HG03565 (cell line): ENCODE data around the gene BRSK1.

Experiments
- ATAC-seq: cut with Tn5 transposase; IDR thresholded peaks from one replicate; pipeline ENCODE4 v1.9.1; 2021; ENCODE audit warnings: mild to moderate bottlenecking, moderate library complexity; ENCODE audit not compliant: unreplicated experiment

BRSK1 gene

GRCh38 chr19:55273978-55274707 is 9.7 kb upstream of the BRSK1 start:
- ATAC-seq = no peak

DNA sequence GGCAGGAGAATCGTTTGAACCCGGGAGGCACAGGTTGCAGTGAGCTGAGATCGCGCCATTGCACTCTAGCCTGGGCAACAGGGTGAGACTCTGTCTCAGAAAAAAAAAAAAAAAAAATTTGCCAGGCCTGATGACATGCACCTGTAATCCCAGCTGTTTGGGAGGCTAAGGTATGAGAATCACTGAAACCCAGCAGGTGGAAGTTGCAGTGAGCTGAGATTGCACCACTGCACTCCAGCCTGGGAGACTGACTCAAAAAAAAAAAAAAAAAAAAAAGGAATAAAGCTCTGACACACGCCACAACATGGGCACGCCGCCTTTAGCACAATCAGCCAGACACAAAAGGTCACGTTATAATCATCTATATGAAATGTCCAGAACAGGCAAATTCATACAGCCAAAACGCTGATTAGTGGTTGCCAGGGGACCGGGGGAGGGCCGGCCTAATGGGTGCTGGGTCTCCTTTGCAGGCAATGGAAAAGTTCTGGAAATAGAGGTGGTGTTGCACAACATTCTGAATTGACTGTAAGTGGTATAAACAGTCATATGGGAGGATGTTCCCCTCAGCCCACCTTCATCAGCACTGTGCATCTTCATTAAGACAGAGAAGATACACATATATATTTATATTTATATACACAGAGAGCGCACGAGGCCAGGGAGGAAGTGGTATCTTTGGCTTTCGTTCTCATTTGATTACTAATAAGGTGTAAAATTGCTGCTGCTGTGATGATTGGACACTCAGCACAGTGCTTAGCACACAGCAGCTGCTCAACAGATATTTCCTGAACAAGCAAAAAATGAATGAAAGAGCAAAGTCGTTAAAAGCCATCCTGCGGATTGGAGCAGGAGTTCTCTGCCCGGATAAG is 7.7 kb upstream of the BRSK1 start:
- ATAC-seq = peak; percentile 35

GRCh38 chr19:55276720-55277430 is 6.9 kb upstream of the BRSK1 start:
- ATAC-seq = peak; percentile 13

- ATAC-seq = no peak
Observed at GRCh38 chr19:55277494-55277893, 6.3 kb upstream of the BRSK1 start.

- no peak for ATAC-seq
Observed at GRCh38 chr19:55278391-55279135, 5.2 kb upstream of the BRSK1 start.

GRCh38 chr19:55279340-55279739 is 4.5 kb upstream of the BRSK1 start:
- ATAC-seq = no peak

- peak; percentile 40 for ATAC-seq
Observed at GRCh38 chr19:55279770-55280643, 3.8 kb upstream of the BRSK1 start, which contains the start of gene HSPBP1. Gene HSPBP1, minus strand, starts transcription at chr19:55280110. Its CDS starts 502 bp downstream, at chr19:55279608.

DNA sequence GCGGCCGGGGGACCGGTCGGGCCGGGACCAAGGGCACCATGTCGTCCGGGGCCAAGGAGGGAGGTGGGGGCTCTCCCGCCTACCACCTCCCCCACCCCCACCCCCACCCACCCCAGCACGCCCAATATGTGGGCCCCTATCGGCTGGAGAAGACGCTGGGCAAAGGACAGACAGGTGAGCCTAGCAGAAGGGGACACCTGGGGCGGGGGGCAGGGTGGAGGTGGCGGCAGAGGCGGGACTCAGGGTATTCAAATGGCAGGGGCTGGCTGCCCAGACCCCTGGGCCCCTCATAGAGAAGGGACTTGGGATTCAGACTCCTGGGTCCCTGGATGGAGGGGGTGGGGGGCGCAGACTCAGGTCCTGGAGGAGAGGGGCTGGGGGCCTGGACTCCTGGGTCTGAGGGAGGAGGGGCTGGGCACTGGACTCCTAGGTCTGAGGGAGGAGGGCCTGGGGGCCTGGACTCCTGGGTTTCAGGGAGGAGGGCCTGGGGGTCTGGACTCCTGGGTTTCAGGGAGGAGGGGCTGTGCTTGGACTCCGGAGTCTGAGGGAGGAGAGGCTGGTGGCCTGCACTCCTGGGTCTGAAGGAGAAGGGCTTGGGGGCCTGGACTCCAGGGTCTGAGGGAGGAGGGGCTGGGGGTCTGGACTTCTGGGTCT is 735 bp downstream of the BRSK1 start:
- ATAC-seq = no peak

GRCh38 chr19:55285229-55285890 is 1.6 kb downstream of the BRSK1 start:
- no peak for ATAC-seq

DNA sequence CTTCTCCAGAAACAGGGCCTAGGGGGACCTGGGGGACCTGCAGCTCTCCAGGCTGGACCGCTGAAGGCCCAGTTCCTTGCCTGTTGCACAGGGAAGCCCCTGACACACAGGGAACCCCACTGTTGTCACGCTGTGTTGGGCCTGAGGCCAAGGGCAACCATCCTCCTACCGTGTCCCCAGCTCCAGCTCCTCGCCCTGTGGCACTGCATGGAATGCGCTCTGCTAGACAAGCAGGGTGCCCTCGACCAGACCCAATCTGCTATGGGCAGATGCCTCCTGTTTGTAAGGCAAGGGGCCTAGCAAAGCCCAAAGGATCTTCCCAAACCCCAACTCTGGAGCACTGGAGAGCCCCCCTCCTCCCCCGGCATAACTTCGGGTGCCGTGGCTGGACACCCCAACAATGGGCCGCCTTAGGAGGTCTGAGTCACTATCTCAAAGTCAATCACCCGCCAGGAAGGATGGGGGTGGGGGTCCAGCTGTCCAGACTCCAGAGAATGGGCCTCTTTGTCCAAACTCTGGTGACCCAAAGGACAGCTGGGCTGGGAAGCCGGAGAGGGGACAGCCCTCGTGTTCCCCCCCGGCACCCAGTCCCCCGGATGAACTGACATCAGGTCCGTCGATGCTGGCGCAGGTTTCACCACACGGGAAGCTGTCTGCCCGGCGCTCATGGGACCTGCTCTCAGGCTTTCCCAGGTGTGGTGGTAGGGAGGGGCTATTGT is 3.7 kb downstream of the BRSK1 start:
- ATAC-seq = no peak

GRCh38 chr19:55289117-55289796 is 5.5 kb downstream of the BRSK1 start:
- no peak for ATAC-seq

- ATAC-seq = no peak
Observed at GRCh38 chr19:55297267-55297666, 13.5 kb downstream of the BRSK1 start.

DNA sequence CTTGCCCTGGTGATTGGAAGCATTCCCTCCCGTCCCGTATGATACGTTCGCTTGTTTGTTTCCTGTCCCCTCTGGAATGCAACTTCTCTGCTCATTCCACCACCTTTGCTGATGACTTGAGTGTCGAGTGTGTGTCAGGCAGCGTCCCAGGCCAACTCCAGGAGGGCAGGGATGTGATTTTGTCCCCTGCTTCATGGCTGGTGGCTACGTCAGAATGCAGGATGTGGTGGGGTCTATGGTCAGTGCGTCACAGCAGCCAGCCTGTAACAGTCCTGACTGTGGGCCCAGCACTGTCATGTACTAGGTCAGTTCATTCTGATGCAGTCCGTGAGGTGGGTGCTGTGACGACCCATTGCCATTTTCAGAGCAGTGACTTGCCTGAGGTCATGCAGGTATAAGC is 16.2 kb downstream of the BRSK1 start:
- ATAC-seq = no peak

GRCh38 chr19:55300886-55301458 is 17.2 kb downstream of the BRSK1 start:
- ATAC-seq = no peak

GRCh38 chr19:55301459-55302317 is 17.9 kb downstream of the BRSK1 start:
- ATAC-seq = peak; percentile 65

DNA sequence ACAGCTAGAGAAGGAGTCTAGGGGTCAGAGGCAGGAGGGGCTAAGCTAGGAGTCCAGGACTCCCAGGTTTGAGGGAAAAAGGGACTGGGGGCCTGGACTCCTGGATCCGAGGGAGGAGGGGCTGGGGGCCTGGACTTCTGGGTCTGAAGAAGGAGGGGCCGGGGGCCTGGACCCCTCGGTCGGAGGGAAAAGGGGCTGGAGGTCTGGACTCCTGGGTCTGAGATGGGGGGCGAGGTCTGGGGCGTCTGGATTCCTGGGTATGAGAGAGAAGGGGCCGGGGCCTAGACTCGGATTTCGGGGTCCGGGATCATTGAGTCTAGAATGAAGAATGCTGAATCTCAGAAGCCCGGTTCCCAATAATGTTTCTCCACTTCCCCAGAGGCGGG is 18.5 kb downstream of the BRSK1 start:
- no peak for ATAC-seq
